Right lobe of liver (tissue), 6 donors: ENCODE data around the gene RNPEP. TPM values are rescaled to one million over a fixed set of nuclear protein-coding genes. Genes with fewer than 3 reads are reported as not detected.

Experiments used
- ATAC-seq, 4 donors: fragments of 200-7000 bp; cut with Tn5 transposase; one replicate each; pipeline ENCODE4 v1.9.1; 2020; ENCODE audit warnings: mild to moderate bottlenecking in 4 of 4, moderate library complexity in 4 of 4
- DNase-seq, 3 donors: peaks; one replicate each; pipeline ENCODE4 v3.0.0-alpha.2; 2020
- H3K27ac ChIP-seq, 3 donors: fragments of 200-600 bp; one replicate each; pipeline ENCODE4 v1.8.0; 2022
- H3K27me3 ChIP-seq, 2 donors: fragments of 200-600 bp; one replicate each; pipeline ENCODE4 v1.8.0; 2022
- H3K36me3 ChIP-seq, 4 donors: fragments of 200-600 bp; sonication (generic) in 1 of 4; one replicate each; pipeline versions ENCODE4 v1.5.1 to v1.8.0; 2017 to 2022; ENCODE audit warnings: control low read depth in 1 of 4
- H3K4me1 ChIP-seq, 4 donors: fragments of 200-600 bp; sonication (generic) in 1 of 4; one replicate each; pipeline versions ENCODE4 v1.5.1 to v1.8.0; 2017 to 2022; ENCODE audit warnings: control low read depth in 1 of 4
- H3K4me3 ChIP-seq, 3 donors: fragments of 200-600 bp; one replicate each; pipeline ENCODE4 v1.8.0; 2022
- H3K9me3 ChIP-seq, 4 donors: fragments of 200-600 bp; sonication (generic) in 1 of 4; one replicate each; pipeline versions ENCODE4 v1.5.1 to v1.8.0; 2017 to 2022; ENCODE audit warnings: control low read depth in 1 of 4
- POLR2A ChIP-seq: fragments of 450-650 bp; IDR thresholded peaks from one replicate; pipeline ENCODE4 v1.6.1; 2017; ENCODE audit warnings: antibody characterized with exemption, mild to moderate bottlenecking
- WGBS: methylation state at CpG from one replicate; pipeline ENCODE4 v1.1.6; 2018; ENCODE audit warnings: low coverage, low lambda C conversion rate; ENCODE audit not compliant: insufficient coverage; ENCODE audit errors: missing lambda C conversion rate; 5-methylcytosine and 5-hydroxymethylcytosine counted together
- intact Hi-C, 2 donors: fragments of 100-400 bp; cut with DNase I; formaldehyde crosslinking; loops; one replicate each; pipeline versions ENCODE4 v1.11.2 to v1.14.1; 2022
- total RNA-seq, 6 experiments: library from RNA; depleted of rRNA in 2 of 6; stranded (reverse); fragments of >200 nt in 2 of 6; fragmentation: NEBNext Ultra II Directional in 3 of 6; extraction: Animal tissue kit (Norgen Biotek cat#: 25700) in 3 of 6; gene quantifications; one replicate each; pipeline versions ENCODE4 v1.1.0 to v1.2.4, GENCODE V29; 2016 to 2023
- TF ChIP-seq, protein P1 (sequence below), 4 donors: fragments of 200-600 bp in 3 of 4; fragments of 450-650 bp in 1 of 4; IDR thresholded peaks; one replicate each; pipeline versions ENCODE4 v1.5.1 to v1.8.0; 2016 to 2022; ENCODE audit warnings: antibody characterized with exemption in 4 of 4, mild to moderate bottlenecking in 2 of 4
- donor health status: DM: no; HTN: yes; CAD: no.
- donor health status: DM: no; HTN: no; CAD: no.
- donor health status: DM: no; HTN: no; CAD: no.
- donor health status: DM: no; HTN: yes; CAD: no.
- donor health status: DM: no; HTN: yes; CAD: no.

The RNPEP gene
- total RNA-seq, 6 experiments from 2014 or later, result 28.9 to 51.5 (median 41.3) TPM

DNA sequence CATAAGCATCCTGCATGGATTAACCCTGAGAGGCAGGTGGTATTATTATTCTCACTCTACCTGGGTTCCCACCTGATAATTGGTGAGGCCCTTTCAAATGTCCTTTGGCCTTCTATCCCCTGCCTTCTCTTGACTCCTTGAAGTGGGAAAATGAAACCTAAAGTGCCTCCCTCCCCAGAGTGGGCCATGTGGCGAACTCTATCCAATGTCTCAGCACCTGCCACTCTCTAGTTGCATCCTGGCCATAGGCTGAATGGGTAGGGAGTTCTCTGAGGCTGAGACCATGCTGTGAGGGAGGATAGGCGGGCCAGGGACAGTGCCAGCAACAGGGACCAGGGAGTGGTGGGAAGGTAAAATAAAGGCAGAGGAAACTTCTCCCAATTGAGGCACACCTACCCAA is 63.3 kb downstream of the RNPEP start:
- no CpG with 5 or more reads among the region's 2 CpGs for WGBS
- Histone ChIP-seq H3K9me3 (no peaks in the 10 kb centered on the region), H3K36me3 (no peaks in the 10 kb centered on the region), H3K4me1 (peaks cover 0 to 27% (median 9%) of the 10 kb centered on the region in 4 donors), H3K4me3 (no peak overlapping the region), H3K27ac (peak overlapping the region; percentile 7 to 77 (median 76)), H3K27me3 (no peaks in the 10 kb centered on the region)
- intact Hi-C loops, result no loop called here
- ATAC-seq (peak in 1 of 4 donors; percentile 2), DNase-seq (no peak)
- TF ChIP-seq POLR2A, result no peak
- TF ChIP-seq, protein P1, sequence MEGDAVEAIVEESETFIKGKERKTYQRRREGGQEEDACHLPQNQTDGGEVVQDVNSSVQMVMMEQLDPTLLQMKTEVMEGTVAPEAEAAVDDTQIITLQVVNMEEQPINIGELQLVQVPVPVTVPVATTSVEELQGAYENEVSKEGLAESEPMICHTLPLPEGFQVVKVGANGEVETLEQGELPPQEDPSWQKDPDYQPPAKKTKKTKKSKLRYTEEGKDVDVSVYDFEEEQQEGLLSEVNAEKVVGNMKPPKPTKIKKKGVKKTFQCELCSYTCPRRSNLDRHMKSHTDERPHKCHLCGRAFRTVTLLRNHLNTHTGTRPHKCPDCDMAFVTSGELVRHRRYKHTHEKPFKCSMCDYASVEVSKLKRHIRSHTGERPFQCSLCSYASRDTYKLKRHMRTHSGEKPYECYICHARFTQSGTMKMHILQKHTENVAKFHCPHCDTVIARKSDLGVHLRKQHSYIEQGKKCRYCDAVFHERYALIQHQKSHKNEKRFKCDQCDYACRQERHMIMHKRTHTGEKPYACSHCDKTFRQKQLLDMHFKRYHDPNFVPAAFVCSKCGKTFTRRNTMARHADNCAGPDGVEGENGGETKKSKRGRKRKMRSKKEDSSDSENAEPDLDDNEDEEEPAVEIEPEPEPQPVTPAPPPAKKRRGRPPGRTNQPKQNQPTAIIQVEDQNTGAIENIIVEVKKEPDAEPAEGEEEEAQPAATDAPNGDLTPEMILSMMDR (IDR thresholded peaks at IDR 0.05), result no peak

DNA sequence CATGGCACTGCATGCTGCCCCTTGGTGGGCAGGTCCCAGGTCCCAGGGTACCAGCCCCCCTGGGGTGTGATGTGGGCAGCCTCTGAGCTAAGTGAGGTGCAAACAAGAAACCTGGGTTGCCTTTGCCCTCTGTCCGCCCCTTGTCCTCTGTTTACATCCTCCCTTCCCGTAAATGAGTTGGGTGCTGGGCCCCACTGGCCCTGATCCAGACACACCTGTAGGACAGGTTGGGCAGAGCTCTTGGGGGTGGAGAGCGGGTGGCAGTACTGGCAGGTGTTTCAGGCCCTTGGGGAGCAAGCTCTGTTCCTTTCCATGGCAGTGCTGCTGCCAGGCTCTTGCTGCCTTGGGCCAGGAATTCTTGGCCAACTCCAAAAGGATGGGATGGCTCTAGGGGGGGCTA is 63.8 kb downstream of the RNPEP start:
- H3K27me3 ChIP-seq, result no peaks in the 10 kb centered on the region
- intact Hi-C loops, result no loop called here
- TF ChIP-seq POLR2A, result no peak
- TF ChIP-seq, protein P1 (IDR thresholded peaks at IDR 0.05), result no peak
- peak; percentile 64 to 75 (median 70) for ATAC-seq
- H3K4me3 ChIP-seq, result no peak overlapping the region
- no peaks in the 10 kb centered on the region for H3K9me3 ChIP-seq
- H3K4me1 ChIP-seq, result peaks cover 0 to 27% (median 9%) of the 10 kb centered on the region in 4 donors
- H3K36me3 ChIP-seq, result no peaks in the 10 kb centered on the region
- H3K27ac ChIP-seq, result peak overlapping the region; percentile 43 to 77 (median 76)
- WGBS, result 54% methylated on average over 2 of the region's 3 CpGs
- DNase-seq, result peak; percentile 49 to 84 (median 74)

DNA sequence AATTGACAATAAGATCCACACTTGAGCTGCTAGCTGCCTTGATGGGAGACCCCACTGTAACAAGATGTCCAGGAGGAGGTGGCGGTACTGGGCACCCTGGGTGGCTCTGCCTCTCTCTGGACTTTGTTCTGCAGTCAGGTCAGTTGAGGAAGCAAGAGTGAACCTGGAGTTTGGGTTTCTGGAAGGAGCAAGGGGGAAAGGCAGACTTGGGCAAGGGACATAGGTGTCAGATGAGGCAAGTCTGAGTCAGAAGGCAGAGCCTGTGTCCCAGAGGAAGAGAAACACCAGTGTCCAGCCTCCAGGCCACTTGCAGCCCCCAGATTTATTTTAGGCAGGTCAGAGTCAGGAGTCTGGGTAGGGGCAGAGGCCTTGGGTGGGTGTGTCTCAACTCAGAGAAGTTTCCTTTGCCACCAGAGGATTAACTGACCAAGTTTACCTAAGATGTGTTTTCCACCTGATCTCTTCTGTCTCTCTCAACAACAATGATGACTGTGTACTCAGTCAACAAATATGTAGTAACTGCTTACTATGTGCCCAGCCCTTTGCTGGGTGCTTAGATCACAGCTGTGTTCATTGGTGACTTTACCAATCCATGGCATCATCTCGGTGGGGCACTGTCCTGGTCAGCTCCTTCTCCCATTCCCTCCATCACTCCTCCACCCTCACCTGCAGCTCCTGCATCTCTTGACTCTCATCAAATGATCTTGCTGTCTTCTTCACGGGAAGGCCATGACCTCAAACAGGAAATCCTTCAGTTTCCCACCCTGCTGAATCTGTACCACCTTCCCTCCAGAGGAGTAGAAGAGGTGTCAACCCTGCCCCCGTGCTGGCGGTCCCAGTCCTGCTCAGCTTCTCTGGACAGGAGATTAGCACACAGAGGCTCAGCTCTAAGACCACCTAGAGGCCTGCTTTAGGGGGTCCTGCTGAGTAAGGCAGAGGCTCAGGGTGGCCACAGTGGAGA is 64.6 kb downstream of the RNPEP start:
- Histone ChIP-seq H3K27me3 (no peaks in the 10 kb centered on the region), H3K4me3 (no peak overlapping the region), H3K27ac (peak overlapping the region; percentile 43 to 77 (median 76)), H3K36me3 (no peaks in the 10 kb centered on the region), H3K9me3 (no peaks in the 10 kb centered on the region), H3K4me1 (peaks cover 0 to 27% (median 9%) of the 10 kb centered on the region in 4 donors)
- 65% methylated on average over 4 of the region's 5 CpGs for WGBS
- ATAC-seq (peak; percentile 48 to 76 (median 56)), DNase-seq (no peak)
- intact Hi-C loops, result no loop called here
- no peak for TF ChIP-seq POLR2A
- TF ChIP-seq, protein P1 (IDR thresholded peaks at IDR 0.05), result no peak

DNA sequence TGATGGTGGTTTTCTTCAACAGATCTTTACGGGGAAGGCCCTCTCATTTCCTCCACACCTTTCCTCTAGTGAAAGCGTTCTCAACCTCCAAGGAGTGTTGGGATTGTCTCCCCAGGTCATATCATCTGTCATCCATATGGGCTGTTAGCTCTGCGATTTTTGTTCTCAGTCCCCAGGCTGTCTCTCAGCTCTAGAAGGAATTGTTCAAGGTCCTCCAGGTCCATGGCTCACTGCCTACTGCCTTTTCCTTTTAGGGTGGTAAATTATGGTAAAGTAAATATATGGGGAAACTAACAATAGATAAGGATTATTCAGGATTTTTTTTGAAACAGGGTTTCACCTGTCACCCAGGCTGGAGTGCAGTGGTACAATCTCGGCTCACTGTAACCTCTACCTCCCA is 65.5 kb downstream of the RNPEP start:
- ATAC-seq, result no peak
- Histone ChIP-seq H3K27me3 (no peaks in the 10 kb centered on the region), H3K27ac (no peak overlapping the region), H3K4me3 (no peak overlapping the region), H3K36me3 (no peaks in the 10 kb centered on the region), H3K4me1 (peaks cover 0 to 21% (median 9%) of the 10 kb centered on the region in 4 donors), H3K9me3 (no peaks in the 10 kb centered on the region)
- no peak for TF ChIP-seq POLR2A
- TF ChIP-seq, protein P1 (IDR thresholded peaks at IDR 0.05), result no peak
- intact Hi-C loops, result no loop called here
- DNase-seq, result no peak
- WGBS, result 89% methylated on average over 4 of the region's 4 CpGs
